GM21576 (cell line): ENCODE results near the gene AVPI1.
"Not testable (repeated sequence)": the region's sequence is repeated elsewhere in the genome, so short reads cannot be mapped to it uniquely, and the experiment has no call there.

Experiments
- ATAC-seq: cut with Tn5 transposase; IDR thresholded peaks from one replicate; pipeline ENCODE4 v1.9.1; 2021; ENCODE audit warnings: mild to moderate bottlenecking, moderate library complexity; ENCODE audit not compliant: unreplicated experiment

Gene AVPI1

GRCh38 chr10:97683556-97684367 is 3.3 kb downstream of the AVPI1 start:
- ATAC-seq: no peak

GRCh38 chr10:97682042-97682441 is 5.0 kb downstream of the AVPI1 start:
- ATAC-seq: no peak

- ATAC-seq: no peak
These were observed 7.4 kb downstream of the AVPI1 start for GRCh38 chr10:97679594-97679993.

- ATAC-seq: peak; percentile 58
These were observed 10.1 kb downstream of the AVPI1 start for GRCh38 chr10:97676770-97677581.

DNA sequence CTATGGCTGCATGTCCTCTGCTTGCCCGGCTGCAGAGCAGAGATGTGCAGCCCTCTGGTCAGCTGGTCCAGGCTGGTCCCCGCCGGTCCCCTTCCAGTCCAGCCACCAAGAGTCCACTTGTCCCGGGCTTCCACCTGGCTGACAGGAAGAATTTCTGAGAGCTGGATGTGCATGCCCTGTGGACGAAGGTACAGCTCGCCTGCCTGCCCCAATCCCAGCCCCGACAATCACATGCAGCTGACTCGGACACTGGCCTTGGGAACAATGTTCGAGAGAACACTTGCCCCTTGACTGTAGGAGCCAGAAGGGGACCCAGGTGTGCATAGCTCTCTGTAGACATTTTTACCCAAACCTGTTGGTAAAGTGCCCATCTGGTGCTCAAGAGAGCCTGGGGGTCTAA is 11.8 kb downstream of the AVPI1 start:
- no peak for ATAC-seq

DNA sequence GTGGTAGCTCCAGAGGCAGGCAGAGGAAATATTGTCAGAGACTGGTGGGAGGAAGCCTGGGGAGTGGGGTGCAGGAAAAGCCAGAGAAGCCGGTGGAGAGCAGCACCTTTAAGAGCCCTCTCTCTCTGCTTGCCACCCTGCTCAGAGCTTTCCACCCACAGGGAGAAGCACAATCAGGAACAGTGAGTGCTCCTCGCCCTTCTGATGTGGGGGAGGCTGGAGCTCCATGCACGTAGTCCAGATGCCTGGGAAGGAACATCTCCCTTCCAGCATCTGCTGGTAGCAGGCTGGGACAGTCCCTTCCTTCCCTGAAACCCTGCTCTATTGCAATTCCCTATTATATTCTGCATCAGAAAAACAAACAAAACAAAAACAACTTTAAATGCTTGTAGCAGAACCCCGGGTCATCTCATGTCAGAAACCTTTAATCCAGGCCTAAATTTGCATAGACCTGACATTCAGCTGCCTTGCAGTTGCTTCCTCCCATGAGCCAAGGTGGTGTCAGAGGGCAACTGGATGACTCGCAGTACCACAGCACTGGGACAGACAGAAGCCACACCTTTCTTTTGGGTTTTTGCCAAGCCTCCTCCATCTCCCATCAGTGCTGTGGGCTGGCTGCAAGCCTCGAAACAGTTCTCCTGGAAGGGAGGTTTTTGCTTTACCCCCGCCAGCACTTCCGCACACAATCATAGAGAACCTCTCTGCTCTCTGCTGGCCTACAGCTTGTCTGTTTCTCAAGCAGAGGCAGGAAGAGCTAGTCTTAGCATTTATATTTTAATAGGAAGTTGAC is 13.1 kb downstream of the AVPI1 start:
- no peak for ATAC-seq

- no peak for ATAC-seq
These were observed 17.5 kb downstream of the AVPI1 start for GRCh38 chr10:97669571-97669970.

- no peak for ATAC-seq
These were observed 19.6 kb downstream of the AVPI1 start for GRCh38 chr10:97667463-97667862.

DNA sequence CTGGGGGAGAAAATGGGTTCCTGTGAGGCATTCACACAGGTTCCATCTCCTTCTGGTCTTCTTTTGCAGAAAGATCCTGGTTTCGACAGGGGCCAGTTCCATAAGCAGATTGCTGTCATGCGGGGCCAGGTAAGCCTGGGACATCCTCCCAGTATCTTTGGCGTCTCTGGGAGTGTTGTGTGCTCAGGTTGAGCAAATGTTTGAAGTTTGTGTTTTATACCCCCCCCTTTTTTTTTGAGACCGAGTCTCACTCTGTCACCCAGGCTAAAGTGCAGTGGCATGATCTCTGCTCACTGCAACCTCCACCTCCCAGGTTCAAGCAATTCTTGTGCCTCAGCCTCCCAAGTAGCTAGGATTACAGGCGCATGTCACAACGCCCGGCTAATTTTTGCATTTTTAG is 20.0 kb downstream of the AVPI1 start:
- ATAC-seq: no peak

- ATAC-seq: no peak
These were observed 22.7 kb downstream of the AVPI1 start for GRCh38 chr10:97664282-97664850.

DNA sequence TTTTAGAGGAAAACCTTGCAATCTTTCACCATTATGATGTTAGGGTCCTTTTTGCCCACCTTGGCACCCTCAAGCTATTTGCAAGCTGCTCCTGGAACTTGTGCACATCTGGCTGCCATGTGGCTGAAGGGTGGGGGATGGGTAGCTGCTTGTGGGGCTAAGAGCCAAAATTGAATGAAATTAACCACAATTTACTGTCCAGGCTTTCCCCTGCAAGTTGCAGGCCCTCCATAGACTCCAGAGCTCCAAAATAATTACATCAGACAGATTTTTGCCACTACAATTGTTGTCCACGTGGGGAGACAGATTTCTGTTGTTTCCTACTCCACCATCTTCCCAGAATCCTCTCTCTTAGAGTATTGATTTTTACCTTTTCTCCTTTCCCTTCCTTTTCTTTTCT is 27.5 kb downstream of the AVPI1 start:
- no peak for ATAC-seq

DNA sequence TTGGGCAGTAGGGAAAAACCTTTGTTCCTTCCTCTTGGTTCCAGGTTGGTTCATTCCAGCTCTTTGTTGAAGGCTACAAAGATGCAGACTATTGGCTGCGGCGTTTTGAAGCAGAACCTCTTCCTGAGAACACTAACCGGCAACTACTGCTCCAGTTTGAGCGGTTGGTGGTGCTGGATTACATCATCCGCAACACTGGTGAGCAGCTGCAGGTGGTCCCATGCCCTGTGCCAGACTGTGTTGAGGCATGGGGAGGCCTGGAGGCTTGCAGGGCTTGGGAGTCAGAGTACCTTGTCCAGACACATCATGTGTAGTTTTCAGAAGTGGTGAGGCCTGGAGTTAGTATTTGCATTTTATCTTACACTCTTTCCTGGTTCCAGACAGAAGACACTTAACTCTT is 30.3 kb downstream of the AVPI1 start:
- no peak for ATAC-seq

DNA sequence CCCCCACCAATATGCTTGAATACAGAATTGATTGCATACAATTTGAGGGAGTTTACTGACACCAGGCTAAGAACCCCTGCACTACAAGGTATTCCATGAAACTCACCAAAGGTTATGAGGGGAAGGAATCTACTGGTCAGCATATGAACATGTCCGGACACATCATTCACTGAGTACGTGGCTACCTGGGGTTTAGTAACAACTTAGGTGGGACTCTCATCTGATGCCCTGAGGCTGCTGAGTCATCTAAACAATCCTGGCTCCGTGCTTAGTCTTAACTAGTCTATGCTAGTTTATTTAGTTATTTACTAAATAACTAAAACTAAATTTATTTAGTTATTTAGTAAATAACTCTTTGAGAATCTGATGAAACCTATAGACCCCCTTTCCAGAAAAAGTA is 35.3 kb downstream of the AVPI1 start:
- ATAC-seq: no peak

DNA sequence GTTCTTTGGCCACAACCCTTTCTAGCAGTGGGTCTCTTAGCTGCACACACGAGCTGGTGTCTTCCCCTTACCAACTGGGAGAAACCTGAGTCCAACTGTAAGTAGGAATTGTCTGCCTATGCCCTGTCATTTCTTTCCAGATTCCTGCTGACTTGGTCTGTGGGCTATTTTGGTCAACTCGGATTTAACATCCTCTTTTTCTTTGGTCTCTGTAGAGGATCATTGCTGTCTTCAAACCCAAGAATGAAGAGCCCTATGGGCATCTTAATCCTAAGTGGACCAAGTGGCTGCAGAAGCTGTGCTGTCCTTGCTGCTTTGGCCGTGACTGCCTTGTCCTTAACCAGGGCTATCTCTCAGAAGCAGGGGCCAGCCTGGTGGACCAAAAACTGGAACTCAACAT is 36.3 kb downstream of the AVPI1 start:
- no peak for ATAC-seq

DNA sequence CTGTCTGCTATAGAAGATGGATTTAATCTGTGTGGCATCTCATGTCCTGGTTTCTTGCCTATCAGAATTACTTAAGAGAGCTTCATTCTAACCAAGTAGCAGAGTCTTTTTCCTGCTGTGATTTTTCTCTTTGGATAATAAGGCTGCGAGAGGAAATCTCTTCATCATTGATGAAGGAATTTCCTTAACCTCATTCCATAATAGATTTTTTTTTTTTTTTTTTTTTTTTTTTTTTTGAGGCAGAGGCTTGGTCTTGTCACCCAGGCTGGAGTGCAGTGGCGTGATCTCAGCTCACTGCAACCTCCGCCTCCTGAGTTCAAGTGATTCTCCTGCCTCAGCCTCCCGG is 37.7 kb downstream of the AVPI1 start:
- not testable (repeated sequence) for ATAC-seq

DNA sequence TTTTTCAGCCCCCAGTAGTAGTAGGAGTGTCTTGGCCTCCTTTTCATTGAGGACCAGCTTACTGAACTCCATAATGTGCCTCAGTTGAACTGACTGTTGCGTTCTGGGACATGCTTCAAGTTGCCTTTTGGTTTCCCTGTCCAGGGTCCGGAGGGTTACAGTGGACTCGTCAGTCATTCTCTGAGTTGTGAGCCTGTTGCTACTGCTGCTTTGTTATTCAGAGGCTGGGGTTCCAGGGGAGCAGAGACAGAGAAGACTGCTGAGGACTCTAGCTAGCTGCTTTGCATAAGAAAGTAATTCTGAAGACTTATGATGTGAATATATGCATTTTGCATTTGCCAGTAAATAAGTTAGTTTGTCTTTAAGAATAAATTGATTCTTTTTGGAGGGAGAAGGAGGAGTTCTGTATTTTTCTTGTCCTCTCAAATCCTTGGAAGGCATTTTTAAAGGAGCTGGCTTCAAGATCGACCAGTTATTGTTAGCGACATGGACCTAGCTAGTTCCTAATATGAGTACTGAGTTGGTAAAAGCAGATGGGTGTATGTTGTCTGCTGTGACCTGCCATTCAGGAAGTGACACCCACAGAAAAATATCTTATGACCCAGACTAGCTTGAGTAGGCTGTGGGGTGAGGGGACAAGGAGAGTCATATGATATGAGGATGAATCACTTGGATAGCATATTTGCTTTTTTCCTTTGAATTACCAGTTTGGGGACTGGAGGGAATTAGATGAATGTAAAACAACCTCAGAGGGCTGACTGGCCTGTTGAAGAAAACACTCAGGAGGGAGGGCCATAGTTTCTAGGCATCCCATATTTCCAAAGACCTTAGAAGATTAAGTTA is 38.3 kb downstream of the AVPI1 start:
- peak; percentile 94 for ATAC-seq

DNA sequence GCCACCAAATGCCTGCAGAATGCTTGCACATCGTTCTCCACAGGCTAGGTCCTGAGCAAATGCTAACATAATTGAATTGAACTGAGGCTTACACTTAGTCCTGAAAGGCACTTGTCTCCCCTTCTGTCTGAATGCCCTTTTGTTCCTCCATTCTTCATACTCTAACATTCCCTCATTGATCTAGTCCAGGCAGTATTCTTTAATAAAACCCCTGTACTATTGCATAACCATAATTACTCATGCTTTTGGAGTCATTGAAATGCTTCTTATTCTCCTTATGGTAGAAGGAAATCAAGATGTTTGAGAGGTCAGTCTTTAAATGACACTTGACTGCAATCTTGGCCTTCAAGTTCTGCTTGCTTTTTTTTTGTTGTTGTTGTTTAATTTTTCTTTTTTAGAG is 39.5 kb downstream of the AVPI1 start:
- ATAC-seq: no peak

DNA sequence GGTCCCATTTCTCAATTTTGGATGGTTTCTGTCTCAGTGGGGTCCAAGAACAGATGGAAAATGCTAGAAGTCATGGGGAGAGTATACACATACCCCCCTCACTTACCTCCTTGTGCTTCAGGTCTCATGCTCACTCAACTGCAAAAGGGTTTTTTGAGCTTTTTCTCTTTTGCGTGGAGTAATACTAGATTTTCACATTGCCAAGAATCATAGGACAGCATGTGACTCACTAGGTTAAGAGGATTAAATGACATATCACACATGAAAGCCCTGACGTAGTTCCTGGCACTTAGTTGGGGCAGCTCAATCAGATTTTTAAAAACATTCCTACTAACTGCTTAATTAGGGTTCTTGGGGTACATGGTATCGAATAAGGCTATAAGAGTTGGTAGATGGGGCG is 42.1 kb downstream of the AVPI1 start:
- no peak for ATAC-seq

GRCh38 chr10:97643441-97643985 is 43.5 kb downstream of the AVPI1 start:
- no peak for ATAC-seq
